Activated naive CD8-positive, alpha-beta T cell treated with anti-CD3 and anti-CD28 coated beads, Interleukin-2, amount 50 U/mL, for 16 hours (primary cell): ENCODE data around the gene TLR9.

Experiments used
- DNase-seq: peaks from one replicate; pipeline ENCODE4 v3.0.0-alpha.2; 2020; ENCODE audit warnings: low read depth, low spot score

The TLR9 gene

DNA sequence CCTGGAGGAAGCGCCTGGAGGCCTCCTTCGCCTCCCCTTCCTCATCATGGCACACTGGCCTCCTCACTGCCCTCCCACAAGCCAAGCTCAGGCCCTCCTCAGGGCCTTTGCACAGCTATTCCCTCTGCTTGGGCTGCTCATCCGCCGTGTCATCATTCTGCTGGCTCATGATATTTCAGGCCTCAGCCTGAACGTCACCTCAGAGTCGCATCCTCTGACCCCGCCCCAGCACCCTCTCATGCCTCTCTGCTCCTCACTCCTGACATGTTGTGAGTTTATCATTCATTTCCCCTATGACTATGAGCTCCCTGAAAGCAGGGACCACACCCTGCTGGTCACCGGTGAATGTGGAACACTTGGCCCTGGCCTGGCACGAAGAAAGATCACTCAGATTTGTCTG lies 50.5 kb downstream of the TLR9 start:
- no peak for DNase-seq

DNA sequence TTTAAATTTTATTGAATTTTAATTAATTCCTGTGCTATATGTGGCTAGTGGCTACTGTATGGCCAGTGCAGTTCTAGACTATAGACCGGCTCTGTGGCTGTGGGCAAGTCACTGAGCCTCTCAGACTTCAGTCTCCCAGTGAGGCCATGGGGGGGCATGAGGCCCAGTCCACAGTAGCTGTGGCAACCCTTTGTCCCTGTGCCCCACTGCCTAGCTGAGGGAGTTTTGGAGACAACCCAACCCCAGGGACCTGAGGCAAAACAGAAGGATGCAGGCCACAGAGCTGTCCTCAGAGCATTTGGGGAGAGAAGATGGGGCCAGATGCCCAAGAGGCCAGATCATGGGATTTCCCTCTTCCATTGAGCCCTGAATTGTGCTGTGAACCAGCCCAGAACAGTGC lies 52.3 kb downstream of the TLR9 start:
- DNase-seq: no peak

DNA sequence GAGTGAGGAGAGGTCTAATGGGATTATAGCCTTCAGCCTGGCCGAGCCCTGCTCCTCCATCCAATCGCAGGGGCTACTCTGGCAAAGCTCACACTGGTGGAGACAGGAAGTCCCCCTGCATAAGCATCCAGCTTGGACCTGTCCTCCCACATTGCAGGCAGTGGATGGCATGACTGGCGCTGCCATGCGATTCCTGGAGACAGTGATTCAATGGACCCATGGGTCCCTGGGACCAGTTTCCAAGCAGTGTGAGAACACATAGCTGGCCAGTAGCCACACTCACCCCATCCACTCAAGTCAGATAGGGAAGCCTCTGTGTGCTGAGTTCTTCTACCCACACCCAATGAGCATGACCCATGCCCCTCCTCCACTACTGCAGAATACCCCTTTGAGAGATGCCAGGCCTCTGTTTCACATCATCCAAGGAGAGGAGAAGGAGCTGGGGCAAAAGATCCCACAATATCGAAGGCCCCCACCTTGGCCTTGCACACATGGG lies 53.1 kb downstream of the TLR9 start:
- DNase-seq: no peak

DNA sequence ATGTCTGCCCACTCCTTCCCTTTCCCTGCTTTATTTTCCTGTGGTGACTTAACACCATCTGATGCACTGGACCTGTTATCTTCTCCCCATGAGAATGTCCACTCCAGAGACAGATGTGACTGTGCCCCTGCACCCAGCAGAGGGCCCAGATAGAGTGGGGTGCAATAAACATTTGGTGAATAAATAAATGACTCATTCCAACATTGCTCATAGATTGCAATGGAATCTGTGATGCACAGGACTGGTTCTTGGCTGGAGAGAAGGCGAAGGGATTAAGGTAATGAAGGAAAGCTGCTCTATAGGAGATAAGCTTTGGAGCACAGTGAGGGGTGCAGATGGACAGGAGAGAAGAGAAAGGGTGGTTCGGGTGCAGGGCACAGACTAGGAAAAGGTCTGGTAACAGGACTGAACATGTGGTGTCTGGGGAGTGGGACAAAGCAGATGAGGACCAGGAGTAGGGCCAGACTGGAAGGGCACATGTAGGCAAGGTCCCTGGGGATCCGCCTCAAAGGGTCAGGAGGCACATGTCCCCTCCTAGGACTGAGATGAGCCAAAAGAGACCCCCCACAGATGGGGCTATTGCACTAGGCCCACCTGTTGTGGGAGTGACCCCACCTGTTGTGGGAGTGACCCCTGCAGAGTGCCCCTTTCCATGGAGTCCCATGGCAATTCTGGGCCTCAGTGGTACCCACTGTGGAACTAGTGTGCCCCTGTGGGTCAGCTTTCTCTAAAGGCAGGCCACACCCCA lies 53.8 kb downstream of the TLR9 start:
- DNase-seq: no peak
